WERI-Rb-1 (cell line): ENCODE results near the gene ECHDC3.

Source experiments
- DNase-seq: peaks from one replicate; pipeline ENCODE4 v3.0.0-alpha.2; 2020
- H3K27ac ChIP-seq: fragments of 250-450 bp; sonication (Bioruptor Pico); 2 replicates; pipeline ENCODE4 v1.5.1; 2020; ENCODE audit warnings: mild to moderate bottlenecking, moderate library complexity
- H3K27me3 ChIP-seq: fragments of 250-450 bp; sonication (Bioruptor Pico); 2 replicates; pipeline ENCODE4 v1.5.1; 2021; ENCODE audit warnings: mild to moderate bottlenecking, low read depth, moderate library complexity; ENCODE audit not compliant: insufficient read depth, severe bottlenecking
- H3K36me3 ChIP-seq: fragments of 250-450 bp; sonication (Bioruptor Pico); 2 replicates; pipeline ENCODE4 v1.5.1; 2020; ENCODE audit warnings: mild to moderate bottlenecking, moderate library complexity
- H3K4me3 ChIP-seq: 2 replicates; pipeline ENCODE4 v1.5.1; 2011; ENCODE audit warnings: low read depth, mild to moderate bottlenecking, control low read depth, low read length
- H3K9me3 ChIP-seq: fragments of 250-450 bp; sonication (Bioruptor Pico); 2 replicates; pipeline ENCODE4 v1.5.1; 2021; ENCODE audit warnings: mild to moderate bottlenecking, moderate library complexity; ENCODE audit not compliant: severe bottlenecking
- TF ChIP-seq, protein P1 (sequence below): IDR thresholded peaks from 2 replicates; pipeline ENCODE4 v1.5.1; 2011; ENCODE audit warnings: low read depth, mild to moderate bottlenecking, control low read depth, inconsistent platforms, low read length

The ECHDC3 gene

DNA sequence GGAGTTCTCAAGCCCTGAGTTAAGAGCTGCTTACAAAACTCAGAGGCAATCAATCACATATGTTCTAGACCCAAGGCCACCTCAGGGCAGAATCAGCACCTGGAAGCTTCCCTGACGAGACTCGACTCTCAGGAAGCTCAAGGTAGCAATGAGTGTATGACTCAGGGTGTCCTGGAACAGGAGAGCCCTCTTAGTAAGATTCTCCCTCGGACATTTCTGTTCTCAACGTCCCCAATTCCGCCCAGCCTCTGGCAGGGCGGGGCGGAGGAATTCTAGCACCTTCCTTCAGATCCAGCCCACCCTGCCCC lies 41.3 kb downstream of the ECHDC3 start:
- Histone ChIP-seq H3K36me3 (no peaks in the 10 kb centered on the region), H3K27me3 (no peaks in the 10 kb centered on the region), H3K9me3 (no peaks in the 10 kb centered on the region), H3K4me3 (no peak overlapping the region), H3K27ac (no peak overlapping the region)
- TF ChIP-seq, protein P1, sequence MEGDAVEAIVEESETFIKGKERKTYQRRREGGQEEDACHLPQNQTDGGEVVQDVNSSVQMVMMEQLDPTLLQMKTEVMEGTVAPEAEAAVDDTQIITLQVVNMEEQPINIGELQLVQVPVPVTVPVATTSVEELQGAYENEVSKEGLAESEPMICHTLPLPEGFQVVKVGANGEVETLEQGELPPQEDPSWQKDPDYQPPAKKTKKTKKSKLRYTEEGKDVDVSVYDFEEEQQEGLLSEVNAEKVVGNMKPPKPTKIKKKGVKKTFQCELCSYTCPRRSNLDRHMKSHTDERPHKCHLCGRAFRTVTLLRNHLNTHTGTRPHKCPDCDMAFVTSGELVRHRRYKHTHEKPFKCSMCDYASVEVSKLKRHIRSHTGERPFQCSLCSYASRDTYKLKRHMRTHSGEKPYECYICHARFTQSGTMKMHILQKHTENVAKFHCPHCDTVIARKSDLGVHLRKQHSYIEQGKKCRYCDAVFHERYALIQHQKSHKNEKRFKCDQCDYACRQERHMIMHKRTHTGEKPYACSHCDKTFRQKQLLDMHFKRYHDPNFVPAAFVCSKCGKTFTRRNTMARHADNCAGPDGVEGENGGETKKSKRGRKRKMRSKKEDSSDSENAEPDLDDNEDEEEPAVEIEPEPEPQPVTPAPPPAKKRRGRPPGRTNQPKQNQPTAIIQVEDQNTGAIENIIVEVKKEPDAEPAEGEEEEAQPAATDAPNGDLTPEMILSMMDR, result no peak
- DNase-seq, result no peak

DNA sequence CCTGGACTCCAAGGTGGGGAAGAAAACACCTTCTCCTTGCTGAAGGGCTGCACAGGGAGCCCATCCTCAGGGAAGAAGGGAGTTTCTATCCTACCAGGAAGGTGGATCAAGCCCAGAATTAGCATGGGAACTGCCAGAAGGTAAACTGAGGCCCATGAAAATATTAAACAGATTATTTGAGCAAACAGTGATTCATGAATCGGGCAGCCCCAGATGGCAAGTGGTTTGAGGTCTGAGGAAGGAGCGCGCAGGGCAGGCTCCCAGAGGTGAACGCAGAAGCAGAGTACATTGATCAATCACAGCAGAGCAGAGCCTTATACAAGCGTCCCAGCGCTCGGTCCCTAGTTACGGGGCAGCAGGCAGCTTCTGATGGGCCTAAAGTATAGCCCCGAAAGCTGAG lies 45.2 kb downstream of the ECHDC3 start:
- H3K4me3 ChIP-seq, result no peak overlapping the region
- no peaks in the 10 kb centered on the region for H3K36me3 ChIP-seq
- no peaks in the 10 kb centered on the region for H3K27me3 ChIP-seq
- H3K9me3 ChIP-seq, result no peaks in the 10 kb centered on the region
- no peak overlapping the region for H3K27ac ChIP-seq
- no peak for DNase-seq
- TF ChIP-seq, protein P1, result no peak

DNA sequence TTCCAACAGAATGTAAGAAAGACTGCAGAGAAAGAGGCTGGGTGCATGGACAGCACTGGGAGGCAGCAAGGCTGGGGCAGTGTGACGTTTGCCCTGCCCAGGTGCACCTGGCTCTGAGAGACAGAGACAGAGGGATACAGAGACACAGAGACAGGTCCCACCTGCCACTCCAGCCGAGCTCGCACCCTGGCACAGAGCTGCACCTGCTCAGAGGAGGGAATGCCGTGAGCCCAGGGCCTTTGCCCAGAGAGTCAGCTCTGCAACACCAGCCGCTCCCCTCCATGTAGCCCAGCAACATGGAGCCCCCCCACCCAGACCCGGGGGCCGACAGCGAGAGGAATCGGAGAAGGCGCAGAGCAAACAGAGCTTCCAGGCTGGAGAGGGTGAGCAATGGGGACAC lies 45.7 kb downstream of the ECHDC3 start:
- Histone ChIP-seq H3K27me3 (no peaks in the 10 kb centered on the region), H3K27ac (no peak overlapping the region), H3K4me3 (no peak overlapping the region), H3K9me3 (no peaks in the 10 kb centered on the region), H3K36me3 (no peaks in the 10 kb centered on the region)
- no peak for DNase-seq
- TF ChIP-seq, protein P1, result no peak

DNA sequence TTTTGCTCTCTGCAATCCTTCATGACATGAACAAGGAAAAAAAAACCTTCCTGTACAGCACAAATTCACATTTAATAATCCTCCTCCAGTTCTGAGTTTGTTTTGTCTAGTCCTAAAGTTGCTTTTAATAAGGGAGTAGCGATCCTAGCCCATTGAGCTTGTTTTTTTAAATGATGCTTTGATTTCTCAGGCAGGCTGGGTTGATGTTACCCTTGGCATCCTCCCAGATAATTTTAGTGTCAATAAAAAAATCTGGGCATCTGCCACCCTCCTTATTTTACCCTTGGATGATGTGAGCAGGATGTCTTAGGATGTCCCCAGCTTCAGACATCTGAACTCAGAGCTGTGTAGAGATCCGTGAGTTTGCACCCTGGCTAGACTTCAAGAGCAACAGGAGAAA lies 47.1 kb downstream of the ECHDC3 start:
- Histone ChIP-seq H3K27ac (no peak overlapping the region), H3K27me3 (no peaks in the 10 kb centered on the region), H3K36me3 (no peaks in the 10 kb centered on the region), H3K4me3 (no peak overlapping the region), H3K9me3 (no peaks in the 10 kb centered on the region)
- TF ChIP-seq, protein P1, result no peak
- no peak for DNase-seq

DNA sequence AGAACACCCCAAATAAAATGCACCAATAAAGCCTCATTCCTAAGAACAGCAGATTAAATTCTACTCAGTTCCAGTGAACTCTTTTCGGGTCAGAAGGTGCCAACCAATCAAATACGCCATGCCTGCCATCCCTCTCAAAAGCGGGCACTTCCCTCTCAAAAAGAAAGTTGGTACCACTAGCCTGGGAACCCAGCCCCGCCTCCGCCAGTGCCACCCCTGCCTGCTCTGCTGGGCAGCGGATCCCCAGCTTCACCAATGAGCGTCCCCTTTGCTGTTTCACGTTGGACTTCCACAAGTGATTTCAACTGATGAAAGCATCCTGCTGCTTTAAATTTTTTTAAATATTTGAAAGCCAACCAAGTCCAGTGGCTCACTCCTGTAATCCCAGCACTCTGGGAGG lies 47.8 kb downstream of the ECHDC3 start:
- no peak for DNase-seq
- no peak overlapping the region for H3K27ac ChIP-seq
- no peaks in the 10 kb centered on the region for H3K9me3 ChIP-seq
- TF ChIP-seq, protein P1, result no peak
- H3K4me3 ChIP-seq, result no peak overlapping the region
- H3K36me3 ChIP-seq, result no peaks in the 10 kb centered on the region
- H3K27me3 ChIP-seq, result no peaks in the 10 kb centered on the region

DNA sequence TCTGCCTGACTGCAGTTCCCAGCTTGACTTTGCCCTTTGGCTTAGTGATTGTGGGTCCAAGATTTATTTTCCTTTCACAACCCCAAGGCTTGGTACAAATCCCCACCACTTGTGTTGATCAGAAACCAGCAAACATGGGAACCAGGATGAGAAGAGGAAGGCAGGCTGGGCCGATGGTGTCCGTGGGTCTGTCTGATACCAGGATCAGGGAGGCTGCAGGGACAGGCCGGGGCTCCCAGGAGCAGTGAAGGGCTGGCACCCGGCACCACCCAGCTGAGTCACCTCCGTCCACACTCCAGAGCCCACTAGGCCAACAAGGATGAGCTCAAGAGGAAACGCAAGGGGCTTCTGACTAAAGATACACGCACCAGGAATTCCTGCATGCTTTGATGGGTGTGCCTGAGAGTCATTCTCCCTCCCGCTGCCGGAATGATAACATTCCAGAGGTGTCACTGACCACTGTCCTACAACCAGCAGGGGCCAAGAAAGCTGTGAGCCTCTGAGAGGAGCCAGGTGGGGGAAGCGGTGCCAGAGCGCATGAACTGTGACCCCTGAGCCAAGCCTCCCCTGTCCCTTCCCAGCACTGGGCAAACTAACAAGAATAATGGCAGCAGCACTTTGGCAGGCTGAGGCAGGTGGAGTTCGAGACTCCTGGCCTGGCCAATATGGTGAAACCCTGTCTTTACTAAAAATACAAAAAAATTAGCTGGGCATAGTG lies 51.7 kb downstream of the ECHDC3 start:
- Histone ChIP-seq H3K4me3 (no peak overlapping the region), H3K36me3 (no peaks in the 10 kb centered on the region), H3K9me3 (no peaks in the 10 kb centered on the region), H3K27ac (no peak overlapping the region), H3K27me3 (no peaks in the 10 kb centered on the region)
- TF ChIP-seq, protein P1, result no peak
- DNase-seq, result no peak
